Endothelial cell of hepatic sinusoid (primary cell): ENCODE measurements around the gene HPS6.

Experiments
- in situ Hi-C: cut with HindIII; loops from 2 replicates; pipeline ENCODE4 v1.10.0; 2017; ENCODE audit warnings: low sequenced_read_pairs

The HPS6 gene

DNA sequence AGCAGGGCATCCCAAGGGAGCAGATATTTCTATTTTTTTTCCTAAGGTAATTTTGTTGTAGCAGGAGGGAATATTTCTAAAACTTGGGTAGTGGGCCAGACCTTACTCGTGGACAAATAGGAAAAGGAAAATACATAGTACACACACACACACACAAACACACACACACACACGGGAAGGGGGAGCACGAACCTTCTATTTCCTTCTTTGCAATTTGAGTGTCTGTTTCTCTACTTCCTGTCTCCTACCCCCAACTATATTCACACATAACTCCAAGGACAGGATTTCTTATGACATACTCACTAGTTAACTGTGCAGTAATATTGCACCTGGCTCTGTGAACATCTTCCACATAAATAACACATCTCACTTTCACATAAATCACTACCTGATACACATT is 50.6 kb downstream of the HPS6 start:
- in situ Hi-C loops: no loop called here

- in situ Hi-C loops: no loop called here
Measured at GRCh38 chr10:102116656-102117055, 51.5 kb downstream of the HPS6 start.
